HuH-7.5 (cell line): Measurements from ENCODE around the gene ADPGK.
"Not testable (repeated sequence)": the region's sequence is repeated elsewhere in the genome, so short reads cannot be mapped to it uniquely, and the experiment has no call there.

ENCODE experiments used
- DNase-seq: peaks from one replicate; pipeline ENCODE4 v3.0.0; 2011; ENCODE audit warnings: low spot score

The ADPGK gene

DNA sequence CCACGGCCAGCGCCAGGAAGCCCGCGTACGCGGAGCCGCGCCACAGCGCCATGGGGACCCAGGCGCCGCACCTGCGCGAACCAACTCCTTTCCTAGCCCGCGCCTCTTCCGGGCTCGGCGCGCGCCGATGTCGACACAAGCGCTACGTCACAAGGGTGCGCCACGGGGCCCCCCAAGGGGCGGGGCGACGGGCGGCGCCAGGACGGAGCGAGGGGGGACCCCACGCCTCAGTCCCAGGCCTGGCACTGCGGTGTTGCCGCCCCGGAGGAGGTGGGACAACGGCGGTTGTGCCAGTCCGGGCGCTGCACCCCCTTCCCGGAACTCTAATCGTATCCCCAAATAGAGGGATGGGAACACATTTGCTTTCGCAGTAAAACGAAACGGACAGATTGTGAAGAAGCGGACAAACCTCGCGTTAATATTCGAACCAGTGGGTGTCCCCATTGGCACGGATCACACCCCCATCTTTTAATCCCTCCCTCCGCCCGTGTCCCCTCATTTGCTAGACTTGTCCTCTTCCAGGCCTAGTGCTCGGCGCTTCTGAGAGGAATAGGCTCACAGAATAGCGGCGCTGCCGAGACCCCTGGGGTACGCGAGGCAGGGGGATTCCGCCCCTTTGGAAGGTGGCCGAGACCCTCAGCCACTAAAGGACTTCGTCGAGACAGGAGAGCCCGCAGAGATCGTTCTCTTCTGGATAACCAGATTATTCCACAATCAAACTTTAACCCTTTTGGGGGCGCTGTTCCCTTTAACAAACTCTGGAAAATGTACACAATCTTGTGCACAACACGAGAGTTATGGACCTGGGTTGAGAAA is at the start of gene ADPGK:
Gene ADPGK (minus strand): TSS at position 119 of the 816 bp plus-strand sequence. CDS start 67 bp downstream, at position 52.
- DNase-seq = peak; percentile 91

DNA sequence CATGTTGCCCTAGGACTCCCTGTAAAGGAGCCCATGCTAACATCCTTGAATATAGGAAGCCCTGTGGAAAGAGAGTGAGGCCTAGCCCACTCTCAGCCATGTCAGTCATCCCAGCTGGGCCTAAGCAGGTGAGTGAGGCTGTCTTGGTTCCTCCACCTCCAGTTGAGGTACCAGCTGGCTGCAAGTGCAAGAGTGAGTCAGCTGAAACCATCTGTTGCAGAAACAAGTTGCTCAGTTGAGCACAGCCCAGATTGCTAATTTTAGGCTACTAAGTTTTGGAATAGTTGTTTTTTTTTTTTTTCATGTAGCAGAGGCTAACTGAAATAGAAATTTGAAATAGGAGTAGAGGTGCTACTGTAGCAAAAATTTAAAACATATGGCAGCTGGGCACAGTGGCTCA is 43.7 kb upstream of the ADPGK start:
- DNase-seq = no peak

DNA sequence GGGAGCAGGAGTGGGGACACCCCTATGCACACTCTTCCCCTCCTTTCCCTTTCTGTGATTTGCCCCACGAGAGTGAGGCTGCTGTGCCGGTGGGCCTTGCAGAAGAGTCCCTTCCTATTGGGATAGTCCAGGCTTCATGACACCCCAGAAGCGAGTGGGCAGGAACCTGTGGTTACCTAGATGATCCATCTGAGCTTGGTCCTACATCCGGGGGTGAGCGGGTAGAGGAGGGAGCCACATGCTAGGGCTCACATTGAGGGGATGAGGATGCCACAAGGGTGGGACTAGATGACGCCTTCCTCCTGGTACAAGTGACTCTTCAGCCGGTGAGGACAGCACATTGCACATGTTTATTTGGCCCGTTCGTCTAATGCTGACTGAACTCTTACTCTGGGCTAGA is 43.1 kb upstream of the ADPGK start:
- no peak for DNase-seq

DNA sequence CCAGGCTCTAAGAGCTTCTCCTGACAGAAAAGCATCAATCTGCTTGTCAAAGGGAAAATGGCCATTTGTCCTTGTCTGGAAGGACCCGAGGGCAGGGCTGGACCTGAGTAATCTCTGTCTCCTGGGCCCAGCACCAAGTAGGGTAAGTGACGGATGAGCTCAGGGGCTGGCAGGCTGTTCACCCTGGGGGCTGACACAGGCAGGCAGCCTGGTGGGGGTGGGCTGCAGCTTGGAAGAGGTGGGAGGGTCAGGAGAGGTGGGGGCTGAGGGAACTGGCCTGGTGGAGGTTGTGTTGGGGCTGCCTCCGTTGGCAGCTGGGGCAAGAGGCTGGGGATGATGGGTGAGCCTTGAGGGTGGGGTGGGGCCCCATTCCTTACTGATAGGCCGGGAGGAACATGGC is 42.3 kb upstream of the ADPGK start:
- DNase-seq = no peak

DNA sequence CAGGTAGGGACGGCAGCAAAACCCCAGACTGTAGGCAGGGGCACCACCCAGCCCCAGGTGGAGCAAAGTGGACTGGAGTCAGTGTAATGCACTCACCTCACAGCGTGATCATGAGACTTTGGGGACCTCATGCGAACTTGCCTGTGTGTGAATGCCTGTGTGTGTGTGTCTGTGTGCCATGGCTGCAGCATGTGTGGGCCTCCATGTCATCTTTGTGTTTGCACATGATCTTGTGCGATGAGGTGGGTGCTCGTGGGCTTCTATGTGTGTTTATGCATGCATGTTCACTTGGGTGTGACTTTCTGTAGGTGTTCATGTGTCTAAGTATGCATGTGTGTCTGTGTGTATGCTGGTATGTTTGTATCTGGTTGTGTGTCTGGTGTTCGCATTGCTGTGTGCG is 41.2 kb upstream of the ADPGK start:
- no peak for DNase-seq

DNA sequence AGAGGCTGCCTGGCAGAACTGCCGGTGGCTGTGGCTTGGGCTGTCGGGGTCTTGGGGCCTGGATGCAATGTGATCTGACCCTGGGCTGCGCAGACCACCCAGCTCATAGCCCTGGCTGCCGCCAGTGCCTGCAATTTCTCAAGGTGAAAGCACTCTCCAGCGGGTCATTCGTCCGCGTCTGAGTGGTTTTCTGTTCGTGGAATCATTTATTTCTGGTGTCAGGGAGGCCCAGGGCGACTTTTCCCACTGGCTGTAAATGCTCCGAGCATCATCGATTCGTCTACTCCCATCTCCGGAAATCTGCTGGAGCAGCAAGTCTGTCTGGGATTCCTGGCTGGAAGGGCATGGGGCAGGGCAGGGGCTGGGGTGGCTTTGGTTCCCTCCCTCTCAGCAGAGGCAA is 40.6 kb upstream of the ADPGK start:
- DNase-seq = no peak

DNA sequence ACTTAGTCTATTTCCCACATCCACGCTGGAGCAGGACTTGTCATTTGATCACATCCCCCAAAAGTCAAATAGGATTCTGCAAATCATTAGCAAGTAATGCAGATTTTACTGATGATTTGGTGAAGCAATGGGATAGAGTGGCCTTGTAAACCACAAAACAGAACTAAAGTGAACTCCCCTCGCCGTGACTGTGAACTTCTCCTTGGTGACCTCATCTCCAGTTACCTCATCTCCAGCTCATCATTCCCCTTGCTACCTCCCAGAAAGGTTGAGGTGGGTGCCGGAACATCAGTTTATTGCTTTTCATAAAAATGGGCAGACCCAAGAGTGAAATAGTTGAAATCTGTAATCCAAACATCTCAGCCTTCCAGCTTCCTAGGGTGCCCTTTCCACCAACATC is 36.7 kb upstream of the ADPGK start:
- DNase-seq = no peak

DNA sequence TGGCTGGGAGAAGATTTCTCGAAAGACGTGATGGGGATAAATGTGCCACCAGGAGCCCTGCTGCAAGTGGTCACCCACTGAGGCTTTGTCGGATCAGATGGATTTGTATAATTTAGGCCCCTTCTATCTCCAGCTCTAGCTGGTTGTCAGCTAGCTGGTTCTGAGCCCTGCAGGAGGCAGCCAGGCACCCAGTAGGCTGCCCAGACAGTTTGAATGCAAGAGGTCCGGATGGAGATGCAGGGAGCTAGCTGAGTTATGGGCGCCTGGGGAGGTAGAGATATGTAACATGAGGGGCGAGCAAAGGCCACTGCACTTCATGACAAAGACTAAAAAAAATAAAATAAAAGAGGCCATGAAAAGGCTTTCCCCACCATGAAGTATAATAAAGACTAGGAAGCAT is 35.1 kb upstream of the ADPGK start:
- DNase-seq = no peak

DNA sequence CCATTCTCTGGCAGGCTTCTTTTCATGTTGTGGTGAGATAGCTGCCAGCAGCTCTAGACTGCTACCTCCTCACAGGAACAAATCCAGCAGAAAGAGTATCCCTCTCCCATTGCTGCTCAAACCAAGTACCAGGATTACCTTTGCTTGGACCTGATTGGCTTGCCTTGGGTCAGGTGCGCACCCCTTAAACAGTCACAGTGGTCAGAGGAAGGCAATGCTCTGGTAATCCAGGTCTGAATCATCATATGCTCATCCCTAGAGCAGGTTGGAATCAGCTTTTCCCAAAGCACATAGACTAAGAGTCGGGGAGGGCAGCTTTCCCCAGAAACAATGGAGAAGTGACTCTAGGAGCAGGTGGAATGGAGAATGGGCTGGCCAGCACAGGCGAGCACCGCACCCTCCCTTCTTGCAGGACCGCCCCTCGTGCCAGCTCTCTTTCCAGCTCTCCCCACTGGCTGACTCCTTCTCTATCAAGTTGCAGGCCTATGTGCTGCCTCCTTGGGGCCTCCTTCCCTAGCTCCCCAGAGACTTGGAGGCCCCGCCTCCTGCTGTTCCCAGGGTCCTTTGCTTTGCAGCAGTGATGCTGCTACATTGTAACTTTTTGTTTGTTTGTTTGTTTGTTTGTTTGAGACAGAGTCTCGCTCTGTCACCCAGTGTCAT is 29.9 kb upstream of the ADPGK start:
- no peak for DNase-seq

DNA sequence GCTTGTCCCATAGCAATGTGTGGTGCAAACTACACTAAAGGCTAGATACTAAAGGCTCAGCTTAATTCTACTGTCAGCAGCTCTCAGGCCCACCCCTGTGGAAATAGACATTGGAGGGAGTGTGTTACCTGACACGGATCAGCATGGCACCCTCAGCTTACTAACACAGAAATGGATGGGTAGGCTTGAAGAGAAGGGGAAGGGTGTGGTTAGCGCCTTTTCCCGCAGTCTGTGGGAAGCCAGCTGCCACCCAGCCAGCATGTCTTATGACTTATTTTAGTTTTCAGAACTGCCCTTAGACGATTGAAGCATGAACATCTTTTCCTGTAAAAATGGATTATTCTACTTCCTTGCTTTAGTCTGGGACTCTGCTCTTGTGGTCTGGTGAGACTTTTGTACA is 25.8 kb upstream of the ADPGK start:
- DNase-seq = no peak

DNA sequence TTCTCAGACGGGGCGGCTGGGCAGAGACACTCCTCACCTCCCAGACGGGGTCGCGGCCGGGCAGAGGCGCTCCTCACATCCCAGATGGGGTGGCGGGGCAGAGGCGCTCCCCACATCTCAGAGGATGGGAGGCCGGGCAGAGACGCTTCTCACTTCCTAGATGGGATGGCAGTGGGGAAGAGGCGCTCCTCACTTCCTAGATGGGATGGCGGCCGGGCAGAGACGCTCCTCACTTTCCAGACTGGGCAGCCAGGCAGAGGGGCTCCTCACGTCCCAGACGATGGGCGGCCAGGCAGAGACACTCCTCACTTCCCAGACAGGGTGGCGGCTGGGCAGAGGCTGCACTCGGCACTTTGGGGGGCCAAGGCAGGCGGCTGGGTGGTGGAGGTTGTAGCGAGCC is 23.8 kb upstream of the ADPGK start:
- not testable (repeated sequence) for DNase-seq

DNA sequence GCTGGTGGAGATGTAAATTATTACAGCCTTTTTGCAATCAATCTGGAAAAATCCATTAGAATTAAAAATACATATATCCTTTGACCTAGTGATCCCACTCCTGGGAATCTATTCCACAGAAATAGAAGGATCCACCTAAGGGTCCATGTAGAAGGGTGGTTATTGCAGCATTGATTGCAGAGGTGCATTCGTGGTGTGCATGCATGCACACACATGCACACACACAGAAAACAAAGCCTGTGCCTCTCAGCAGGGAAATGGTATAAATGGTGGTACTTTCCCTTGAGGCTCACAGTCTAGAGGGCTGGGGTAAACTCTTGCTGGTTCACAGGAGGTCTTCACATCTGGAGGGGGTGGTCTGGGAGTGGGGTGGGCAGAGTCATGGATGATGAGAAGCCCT is 19.4 kb upstream of the ADPGK start:
- no peak for DNase-seq

DNA sequence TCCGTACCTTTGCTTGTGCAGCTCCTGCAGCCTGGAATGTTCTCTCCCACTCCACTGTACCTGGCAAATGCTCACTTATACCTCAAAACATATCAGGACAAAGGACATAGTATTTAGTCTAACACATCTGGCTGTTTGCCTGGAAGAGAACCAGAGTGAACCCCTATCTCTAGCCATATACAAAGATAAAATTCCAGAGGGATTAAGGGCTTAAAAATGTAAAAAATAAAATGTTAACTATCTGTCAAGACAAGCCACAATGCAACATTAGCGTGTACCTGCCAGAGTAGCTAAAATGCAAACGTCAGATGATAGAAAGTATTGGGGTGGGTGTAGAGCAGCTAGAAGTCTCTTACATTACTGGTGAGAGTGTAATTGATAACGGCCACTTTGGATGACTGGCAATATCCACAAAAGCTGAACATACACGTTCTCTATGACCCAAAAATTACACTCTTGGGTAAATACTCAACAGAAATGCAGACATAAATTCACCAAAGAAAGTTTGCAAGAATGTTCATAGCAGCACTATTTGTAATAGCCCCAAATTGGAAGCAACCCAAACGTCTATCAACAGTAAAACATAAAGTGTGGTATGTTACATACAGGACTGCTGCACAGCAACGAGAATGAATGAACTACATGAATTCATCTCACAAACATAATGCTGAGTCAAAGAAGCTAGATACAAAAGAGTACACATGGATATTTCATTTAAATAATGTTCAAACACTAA is 18.2 kb upstream of the ADPGK start:
- DNase-seq = no peak

DNA sequence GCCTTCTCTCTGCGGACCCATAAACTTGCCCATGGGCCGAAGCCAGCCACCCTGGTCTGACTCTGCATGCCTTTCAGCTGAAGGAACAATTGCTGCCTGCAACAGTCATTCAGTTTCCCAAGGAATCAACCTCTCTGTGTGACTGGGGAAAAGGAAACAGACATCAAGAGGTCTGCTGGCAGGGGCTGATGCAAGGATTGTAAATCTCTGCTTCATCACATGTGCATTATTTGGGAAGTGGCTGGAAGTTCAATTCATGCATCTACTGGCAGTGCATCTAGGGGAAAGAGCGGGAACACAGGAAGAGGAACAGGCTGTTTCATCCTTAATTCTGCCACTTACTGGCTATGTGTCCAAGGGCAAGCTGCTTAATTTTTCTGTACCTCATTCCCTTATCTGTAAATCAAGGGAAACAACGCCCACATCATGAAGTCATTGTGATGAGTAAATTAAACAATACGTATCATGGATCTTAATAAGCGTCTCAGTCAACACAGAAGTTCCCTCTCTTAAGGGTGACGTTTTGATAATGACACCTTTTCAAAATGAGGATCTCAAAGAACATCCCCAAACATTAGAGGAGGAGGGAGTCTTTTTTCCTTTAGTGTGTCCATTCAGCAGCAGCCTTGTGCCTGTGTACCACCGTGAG is 17.4 kb upstream of the ADPGK start:
- DNase-seq = no peak

DNA sequence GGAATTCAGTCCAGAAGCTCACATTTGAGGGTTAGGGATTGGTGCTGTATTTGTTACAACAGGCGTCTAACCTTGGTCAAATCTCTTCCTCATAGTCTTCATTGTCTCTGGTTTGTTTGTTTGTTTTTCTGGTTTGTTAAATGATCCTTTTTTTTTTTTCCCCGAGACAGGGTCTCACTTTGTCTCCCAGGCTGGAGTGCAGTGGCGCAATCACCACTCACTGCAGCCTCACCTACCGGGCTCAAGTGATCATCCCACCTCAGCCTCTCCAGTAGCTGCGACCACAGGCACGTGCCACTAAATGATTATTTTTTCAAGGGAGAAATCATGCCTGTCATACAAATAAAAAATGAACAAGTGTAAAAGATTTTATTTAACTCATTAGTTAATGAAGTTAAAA is 14.3 kb upstream of the ADPGK start:
- DNase-seq = no peak

DNA sequence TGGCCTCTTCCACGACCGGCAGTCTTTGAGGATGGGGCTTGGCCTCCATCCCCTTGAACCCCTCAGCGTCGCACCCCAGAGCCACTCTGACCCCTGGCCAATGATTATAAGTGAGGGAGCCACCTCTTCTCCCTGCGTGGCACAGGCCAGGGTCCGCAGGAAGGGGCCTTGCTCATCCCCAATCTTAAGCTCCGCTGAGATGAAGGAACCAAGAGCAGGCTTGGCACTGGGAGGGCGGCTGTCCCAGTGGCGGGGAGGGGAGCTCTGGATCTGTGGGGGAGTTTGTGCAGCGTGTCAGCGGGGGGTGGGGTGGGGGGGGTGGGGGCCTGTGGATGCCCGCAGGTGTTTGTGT is 13.8 kb upstream of the ADPGK start:
- peak; percentile 34 for DNase-seq

DNA sequence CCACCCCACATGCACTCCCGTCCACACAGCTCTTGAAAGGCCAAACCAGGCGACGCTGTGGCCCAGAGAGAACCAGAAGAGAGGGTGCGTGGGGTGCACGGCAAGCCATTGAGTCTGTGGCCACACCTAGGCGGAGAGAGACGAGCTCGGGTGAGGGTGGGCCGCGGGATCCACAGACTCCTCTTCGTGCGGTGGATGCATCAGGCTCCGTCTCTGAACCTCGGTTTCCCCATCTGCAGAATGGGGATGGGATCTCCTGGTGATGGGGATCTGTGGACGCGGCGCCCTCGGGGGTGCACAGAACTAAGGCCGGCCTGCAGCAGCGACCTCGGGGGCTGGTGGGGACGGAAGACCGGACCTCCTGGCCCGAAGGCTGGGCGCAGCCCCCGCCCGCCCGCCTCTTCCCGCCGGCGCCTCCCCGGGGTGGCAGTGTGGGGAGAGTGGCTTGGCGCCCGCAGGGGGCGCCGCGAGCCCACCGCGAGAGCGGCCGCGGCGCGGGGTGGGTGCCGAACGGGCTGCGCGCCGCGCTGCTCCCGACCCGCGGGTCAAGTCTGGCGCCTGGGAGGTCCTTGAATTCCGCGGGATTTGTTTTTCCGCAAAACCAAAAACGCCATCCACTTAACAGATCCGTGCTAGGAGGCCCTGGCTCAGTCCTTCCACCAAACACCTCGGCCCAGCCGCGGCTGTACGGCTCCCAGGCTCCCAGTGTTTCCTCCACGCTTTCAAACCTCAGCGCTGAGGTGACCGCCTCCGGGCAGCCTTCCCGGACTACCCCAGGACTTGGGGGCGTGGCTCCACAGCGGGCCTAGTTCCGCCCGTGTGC is 13.2 kb upstream of the ADPGK start:
- peak; percentile 79 for DNase-seq

DNA sequence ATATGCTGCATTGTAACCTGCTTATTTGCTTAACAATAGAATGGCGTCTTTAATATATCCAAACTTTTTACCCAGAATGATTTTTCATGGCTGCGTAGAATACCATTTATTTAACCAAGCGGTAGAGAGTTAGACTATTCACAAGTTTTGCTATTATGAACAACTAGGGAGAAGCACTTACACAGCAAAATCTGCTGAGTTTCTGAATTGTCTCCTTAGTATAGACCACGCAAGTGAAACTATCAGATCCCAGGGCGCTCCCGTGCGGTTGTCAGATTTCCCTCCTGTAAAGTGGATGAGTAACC is 12.6 kb upstream of the ADPGK start:
- no peak for DNase-seq

DNA sequence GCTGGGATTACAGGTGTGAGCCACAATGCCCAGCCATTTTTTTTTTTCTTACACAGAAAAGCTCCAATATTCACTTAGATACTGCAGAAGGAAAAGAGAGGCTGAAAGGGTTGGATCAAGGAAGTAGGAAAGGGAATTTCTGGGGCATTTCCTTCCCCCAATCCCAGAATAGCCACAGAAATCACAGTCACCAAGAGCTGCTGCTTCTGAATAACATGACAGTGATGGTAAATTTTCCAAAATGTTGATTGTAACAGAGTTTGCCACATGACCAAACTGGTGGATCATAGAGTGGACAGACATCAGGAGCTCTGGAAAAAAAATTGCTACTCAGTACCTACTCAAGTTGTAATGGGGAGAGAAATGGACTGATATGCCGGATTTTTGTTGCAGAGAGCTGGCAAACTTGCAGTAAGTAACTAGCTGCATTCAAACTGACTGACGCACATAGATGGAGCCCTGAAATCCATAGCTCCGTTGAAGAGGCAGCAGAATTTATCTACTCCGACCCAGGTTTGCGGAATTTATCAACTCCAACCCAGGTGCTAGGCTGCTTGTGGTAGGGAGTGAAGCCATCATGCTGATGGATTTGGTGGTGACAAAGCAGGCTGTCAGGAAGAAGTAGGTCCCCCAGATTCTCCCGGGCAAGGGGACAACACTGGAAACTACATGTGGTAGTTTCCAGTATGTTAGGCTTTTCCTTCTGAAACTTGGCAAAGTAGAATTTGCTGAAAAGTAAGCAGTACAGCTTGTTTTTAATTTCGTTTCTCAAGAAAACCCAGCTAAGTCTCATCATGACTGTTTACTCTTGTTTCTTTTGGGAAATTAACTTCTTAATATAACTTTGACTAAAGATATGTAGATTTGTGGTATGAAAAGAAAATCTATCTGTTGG is 10.5 kb upstream of the ADPGK start:
- no peak for DNase-seq

DNA sequence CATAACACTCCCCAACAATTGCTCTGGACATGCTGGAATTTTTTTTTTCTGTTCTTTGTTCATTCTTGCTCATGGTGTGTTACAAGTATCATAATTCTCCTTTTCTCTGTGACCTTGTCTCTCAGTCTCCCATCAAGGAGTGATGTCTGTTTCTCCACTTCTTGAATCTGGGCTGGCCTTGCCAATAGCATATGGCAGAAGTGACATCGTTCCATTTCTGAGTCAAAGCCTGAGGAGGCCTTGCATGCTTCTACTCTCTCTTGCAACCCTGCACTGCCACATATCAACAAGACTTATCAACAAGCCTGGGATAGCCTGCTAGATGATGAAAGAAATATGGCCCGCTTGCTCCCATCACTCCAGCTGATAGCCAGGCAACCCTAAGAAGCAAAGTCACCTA is 8.9 kb upstream of the ADPGK start:
- no peak for DNase-seq

DNA sequence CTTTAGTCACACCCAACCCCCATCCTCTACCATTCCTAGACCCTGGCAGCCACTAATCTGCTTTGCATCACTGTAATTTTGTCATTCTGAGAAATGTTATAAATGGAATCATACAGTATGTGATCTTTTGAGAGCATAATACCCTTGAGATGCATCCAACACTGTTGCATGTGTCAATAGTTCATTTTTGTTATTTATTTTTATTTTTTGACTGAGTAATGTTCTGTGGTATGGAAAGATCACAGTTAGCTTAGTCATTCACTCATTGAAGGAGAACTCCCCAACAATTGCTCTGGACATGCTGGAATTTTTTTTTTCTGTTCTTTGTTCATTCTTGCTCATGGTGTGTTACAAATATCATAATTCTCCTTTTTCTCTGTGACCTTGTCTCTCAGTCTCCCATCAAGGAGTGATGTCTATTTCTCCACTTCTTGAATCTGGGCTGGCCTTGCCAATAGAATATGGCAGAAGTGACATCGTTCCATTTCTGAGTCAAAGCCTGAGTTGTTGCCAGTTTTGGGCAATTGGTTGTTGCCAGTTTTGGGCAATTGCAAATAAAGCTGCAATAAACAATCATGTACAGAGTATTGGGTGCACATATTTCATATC is 6.8 kb upstream of the ADPGK start:
- DNase-seq = no peak
